ENCODE measurements around the gene TOR1AIP2. TPM values are rescaled to one million over a fixed set of nuclear protein-coding genes. Genes with fewer than 3 reads are reported as not detected.

Gene TOR1AIP2
- total RNA-seq, 2 experiments from 2014 or later, result 71.6 to 72.7 TPM

DNA sequence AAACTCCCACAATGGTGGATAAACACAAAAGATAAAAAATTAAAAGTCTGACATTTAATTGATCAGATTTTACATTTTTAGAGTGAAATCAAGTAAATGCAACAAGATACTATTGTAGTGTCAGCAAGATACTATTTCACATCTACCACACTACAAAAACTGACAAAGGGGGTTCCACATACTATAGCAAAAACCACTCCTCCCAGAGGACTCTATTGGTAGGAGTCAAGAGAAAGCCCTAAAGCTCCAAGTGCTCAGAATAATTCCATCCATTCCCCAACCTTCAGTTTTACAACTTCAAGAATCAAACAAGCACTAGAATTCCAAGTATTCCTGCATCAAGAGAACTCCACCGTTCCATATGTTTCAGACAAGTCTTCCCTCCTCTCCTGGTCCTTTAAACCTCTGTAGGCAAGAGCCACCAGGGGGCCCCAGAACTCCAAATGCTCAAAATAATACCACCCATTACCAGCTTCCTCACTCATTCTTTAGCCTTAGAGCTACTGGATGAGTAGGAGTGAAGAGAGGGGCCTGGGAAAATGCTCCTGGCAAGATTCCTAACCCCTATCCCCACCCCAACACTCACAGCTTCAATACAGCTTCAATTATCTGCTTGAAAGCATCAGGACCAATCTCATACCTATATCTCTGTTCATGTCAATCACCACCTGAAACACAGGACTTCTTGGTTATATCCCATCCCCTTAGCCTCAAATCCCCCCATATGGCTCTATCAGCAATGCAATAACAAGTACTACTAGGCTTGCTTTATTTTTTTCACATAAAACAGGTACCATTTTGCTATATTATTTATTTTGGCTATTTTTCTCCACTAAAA lies 9.9 kb downstream of the TOR1AIP2 start:
- H3K4me3 Mint-ChIP-seq, result no peak overlapping the region
- ChIA-PET CTCF (interaction anchor here (0.6 to 2.7 kb wide), 14 partner anchors 10 to 185 kb away, joined by 3 to 20 read pairs (median 4); partner anchors contain the start of genes CEP350, TOR1AIP1 and TOR1AIP2), POLR2A (interaction anchor here (0.9 to 2.2 kb wide), 5 partner anchors 14 to 87 kb away, joined by 3 to 7 read pairs (median 5); partner anchors contain the start of gene CEP350)
- peaks cover 37% of the 10 kb centered on the region for H3K4me1 Mint-ChIP-seq (ENCODE audit: low read depth)
- no peak overlapping the region for H3K4me3 ChIP-seq (ENCODE audit: low read length)
- H3K36me3 ChIP-seq (ENCODE audit: insufficient read depth, low read length), result peaks cover 50% of the 10 kb centered on the region
- H3K27me3 ChIP-seq (ENCODE audit: control insufficient read depth in 1 of 2, insufficient read depth in 2 of 2, low read length in 2 of 2), result no peaks in the 10 kb centered on the region
- H3K27ac Mint-ChIP-seq, result no peak overlapping the region
- intact Hi-C loops (cut with DNase I, micrococcal nuclease), result loop anchor here (1.0 to 5.0 kb wide), 3 partner anchors 160 to 311 kb away; no protein-coding TSS in a partner anchor
- peak; percentile 86 for ATAC-seq (ENCODE audit: poor library complexity)
- peak; percentile 18 to 72 (median 48) for DNase-seq
- H3K27me3 Mint-ChIP-seq, result no peaks in the 10 kb centered on the region
- H3K27ac ChIP-seq (ENCODE audit: low read depth in 1 of 2, low read length in 2 of 2), result no peak overlapping the region
- peaks cover 67% of the 10 kb centered on the region for H3K36me3 Mint-ChIP-seq (ENCODE audit: low read depth)
- no peaks in the 10 kb centered on the region for H3K9me3 ChIP-seq (ENCODE audit: control insufficient read depth in 1 of 2, insufficient read depth in 1 of 2, low read length in 2 of 2)
- no peaks in the 10 kb centered on the region for H3K9me3 Mint-ChIP-seq
- peaks cover 3% of the 10 kb centered on the region for H3K4me1 ChIP-seq (ENCODE audit: insufficient read depth, low read length)
- peak; percentile 74 for TF ChIP-seq CTCF (IDR thresholded peaks at IDR 0.05)

DNA sequence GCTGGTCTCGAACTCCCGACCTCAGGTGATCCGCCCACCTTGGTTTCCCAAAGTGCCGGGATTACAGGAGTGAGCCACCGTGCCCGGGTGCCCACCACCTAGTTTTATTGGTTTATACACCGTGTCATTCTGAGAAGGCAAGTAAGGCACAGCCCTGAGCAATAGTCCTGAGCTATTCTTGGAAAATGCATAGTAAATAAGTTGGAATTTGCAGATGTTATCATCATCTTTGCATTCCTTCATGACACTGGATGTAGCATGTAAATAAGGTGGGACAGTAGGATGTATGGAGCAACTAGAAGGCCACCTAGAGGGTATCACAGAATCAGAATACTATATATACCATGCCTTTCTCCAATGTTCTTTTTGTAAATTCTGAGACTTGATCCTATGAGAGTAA lies 11.0 kb downstream of the TOR1AIP2 start:
- POLR2A ChIA-PET, result no interaction called here
- H3K4me3 Mint-ChIP-seq, result no peak overlapping the region
- intact Hi-C loops (cut with DNase I, micrococcal nuclease), result loop anchor here in 1 of 2 experiments (1.0 to 5.0 kb wide), 2 partner anchors 161 to 312 kb away; no protein-coding TSS in a partner anchor
- Histone ChIP-seq H3K4me3 (ENCODE audit: low read length) (no peak overlapping the region), H3K27me3 (ENCODE audit: control insufficient read depth in 1 of 2, insufficient read depth in 2 of 2, low read length in 2 of 2) (no peaks in the 10 kb centered on the region), H3K27ac (ENCODE audit: low read depth in 1 of 2, low read length in 2 of 2) (no peak overlapping the region), H3K36me3 (ENCODE audit: insufficient read depth, low read length) (peaks cover 51% of the 10 kb centered on the region), H3K9me3 (ENCODE audit: control insufficient read depth in 1 of 2, insufficient read depth in 1 of 2, low read length in 2 of 2) (no peaks in the 10 kb centered on the region), H3K4me1 (ENCODE audit: insufficient read depth, low read length) (peaks cover 3% of the 10 kb centered on the region)
- CTCF ChIA-PET, result interaction anchor here (1.5 to 2.7 kb wide), 2 partner anchors 11 to 16 kb away, joined by 13 to 20 read pairs; partner anchors contain the start of genes TOR1AIP1 and TOR1AIP2
- peaks cover 27% of the 10 kb centered on the region for H3K4me1 Mint-ChIP-seq (ENCODE audit: low read depth)
- ATAC-seq (ENCODE audit: poor library complexity) (no peak), DNase-seq (no peak)
- peaks cover 68% of the 10 kb centered on the region for H3K36me3 Mint-ChIP-seq (ENCODE audit: low read depth)
- no peaks in the 10 kb centered on the region for H3K27me3 Mint-ChIP-seq
- no peak overlapping the region for H3K27ac Mint-ChIP-seq
- TF ChIP-seq CTCF (IDR thresholded peaks at IDR 0.05), result no peak
- H3K9me3 Mint-ChIP-seq, result no peaks in the 10 kb centered on the region

- no peak for ATAC-seq (ENCODE audit: poor library complexity)
- no peak overlapping the region for H3K4me3 Mint-ChIP-seq
- CTCF ChIA-PET, result no interaction called here
- H3K9me3 ChIP-seq (ENCODE audit: control insufficient read depth in 1 of 2, insufficient read depth in 1 of 2, low read length in 2 of 2), result no peaks in the 10 kb centered on the region
- peaks cover 52% of the 10 kb centered on the region for H3K36me3 ChIP-seq (ENCODE audit: insufficient read depth, low read length)
- H3K9me3 Mint-ChIP-seq, result no peaks in the 10 kb centered on the region
- peaks cover 77% of the 10 kb centered on the region for H3K36me3 Mint-ChIP-seq (ENCODE audit: low read depth)
- POLR2A ChIA-PET, result interaction anchor here (0.8 to 1.0 kb wide), 2 partner anchors 15 to 17 kb away, joined by 3 to 4 read pairs; partner anchors contain the start of gene TOR1AIP1
- intact Hi-C loops (cut with DNase I, micrococcal nuclease), result loop anchor here in 1 of 2 experiments (5.0 kb wide), 1 partner anchor 162 kb away; no protein-coding TSS in a partner anchor
- H3K4me3 ChIP-seq (ENCODE audit: low read length), result no peak overlapping the region
- H3K4me1 Mint-ChIP-seq (ENCODE audit: low read depth), result peaks cover 14% of the 10 kb centered on the region
- no peak for DNase-seq
- H3K27me3 ChIP-seq (ENCODE audit: control insufficient read depth in 1 of 2, insufficient read depth in 2 of 2, low read length in 2 of 2), result no peaks in the 10 kb centered on the region
- peaks cover 3% of the 10 kb centered on the region for H3K4me1 ChIP-seq (ENCODE audit: insufficient read depth, low read length)
- no peak for TF ChIP-seq CTCF (IDR thresholded peaks at IDR 0.05)
- no peak overlapping the region for H3K27ac ChIP-seq (ENCODE audit: low read depth in 1 of 2, low read length in 2 of 2)
- no peaks in the 10 kb centered on the region for H3K27me3 Mint-ChIP-seq
- H3K27ac Mint-ChIP-seq, result no peak overlapping the region
Measured at GRCh38 chr1:179865377-179865776, 12.2 kb downstream of the TOR1AIP2 start.

Measured in CD4-positive, alpha-beta T cell (primary cell).